GM12878 (cell line): ENCODE results near the gene PML. TPM values are rescaled to one million over a fixed set of nuclear protein-coding genes. Genes with fewer than 3 reads are reported as not detected.

Experiments
- ATAC-seq: fragments of 200-7000 bp; cut with Tn5 transposase; 3 replicates; pipeline ENCODE4 v1.9.1; 2020; ENCODE audit warnings: mild to moderate bottlenecking, moderate library complexity
- BruUV-seq: library from RNA; stranded (reverse); fragments of 400-500 nt; replicated peaks from 2 replicates; lab custom pipeline; 2021; lab: Mats Ljungman, UMichigan
- CTCF ChIA-PET: fragments of 300-600 bp; sonication (Branson Sonifier 250); formaldehyde crosslinking; extraction: SDS; loops from one replicate; lab custom pipeline; 2021; ENCODE audit warnings: inconsistent platforms; lab: Yijun Ruan, JAX
- POLR2A ChIA-PET: fragments of 350-600 bp; formaldehyde crosslinking; extraction: SDS; loops from one replicate; lab custom pipeline; 2021; ENCODE audit warnings: inconsistent platforms; lab: Charles Lee
- RAD21 ChIA-PET: fragments of 300-600 bp; sonication (Branson Sonifier 250); formaldehyde crosslinking; loops from one replicate; lab custom pipeline; 2023; ENCODE audit warnings: antibody characterized with exemption; ENCODE audit not compliant: unreplicated experiment; lab: Charles Lee
- SMC1A ChIA-PET: fragments of 300-600 bp; sonication (Branson Sonifier 250); formaldehyde crosslinking; loops from one replicate; lab custom pipeline; 2023; ENCODE audit not compliant: unreplicated experiment, uncharacterized antibody; lab: Charles Lee
- DNase-seq: peaks from one replicate; pipeline ENCODE4 v3.0.0-alpha.2; 2011; ENCODE audit warnings: low read depth, low spot score
- FAIRE-seq: peaks from 3 replicates; lab custom pipeline; 2011; peaks lifted over from hg19 to GRCh38; lab: Jason Lieb, UNC
- H2AFZ ChIP-seq: 2 replicates; pipeline ENCODE4 v1.6.0; 2011; ENCODE audit warnings: low read depth, low read length, control low read depth; ENCODE audit not compliant: control insufficient read depth
- H3K27ac ChIP-seq: 2 replicates; pipeline ENCODE4 v1.5.1; 2011; ENCODE audit warnings: control low read depth; ENCODE audit not compliant: control insufficient read depth, insufficient read depth
- H3K27me3 ChIP-seq, 2 experiments: replicated peaks in 1 of 2; 2 replicates each; pipeline versions ENCODE4 v1.6.0 to v1.6.1; 2011; ENCODE audit warnings: low read length in 1 of 2; ENCODE audit not compliant: control insufficient read depth in 2 of 2, insufficient read depth in 2 of 2
- H3K36me3 ChIP-seq, 2 experiments: 2 replicates each; pipeline ENCODE4 v1.5.1; 2011; ENCODE audit warnings: low read length in 1 of 2; ENCODE audit not compliant: control insufficient read depth in 2 of 2, insufficient read depth in 2 of 2
- H3K4me1 ChIP-seq: 2 replicates; pipeline ENCODE4 v1.6.1; 2011; ENCODE audit warnings: mild to moderate bottlenecking, low read length, moderate library complexity, mixed read lengths; ENCODE audit not compliant: control insufficient read depth, insufficient read depth
- H3K4me2 ChIP-seq: 2 replicates; pipeline ENCODE4 v1.6.0; 2011; ENCODE audit warnings: control low read depth; ENCODE audit not compliant: control insufficient read depth, insufficient read depth
- H3K4me3 ChIP-seq: fragments of 200-600 bp; sonication (generic); 2 replicates; pipeline ENCODE4 v1.5.1; 2016
- H3K79me2 ChIP-seq: 2 replicates; pipeline ENCODE4 v1.6.0; 2011; ENCODE audit warnings: low read length; ENCODE audit not compliant: control insufficient read depth, insufficient read depth
- H3K9ac ChIP-seq: 2 replicates; pipeline ENCODE4 v1.8.0; 2011; ENCODE audit warnings: low read length, control low read depth, mixed read lengths; ENCODE audit not compliant: control insufficient read depth, insufficient read depth
- H3K9me3 ChIP-seq: replicated peaks from 3 replicates; pipeline ENCODE4 v1.5.1; 2011; ENCODE audit warnings: mild to moderate bottlenecking, low read length; ENCODE audit not compliant: control insufficient read depth, insufficient read depth
- H4K20me1 ChIP-seq: 2 replicates; pipeline ENCODE4 v1.6.0; 2011; ENCODE audit not compliant: control insufficient read depth, insufficient read depth
- HDAC2 ChIP-seq: fragments of 200-600 bp; sonication (generic); IDR thresholded peaks from 2 replicates; pipeline ENCODE4 v1.6.1; 2017
- LARP7 ChIP-seq: fragments of 450-650 bp; IDR thresholded peaks from 2 replicates; pipeline ENCODE4 v1.6.1; 2017; ENCODE audit warnings: mild to moderate bottlenecking
- PAX5 ChIP-seq: IDR thresholded peaks from 2 replicates; pipeline ENCODE4 v1.6.1; 2011; ENCODE audit warnings: low read depth, low read length, borderline replicate concordance
- PAX8 ChIP-seq: fragments of 450-650 bp; IDR thresholded peaks from 2 replicates; pipeline ENCODE4 v1.6.1; 2017; ENCODE audit warnings: mild to moderate bottlenecking, moderate library complexity
- ZNF207 ChIP-seq: fragments of 450-650 bp; IDR thresholded peaks from 2 replicates; pipeline ENCODE4 v1.6.1; 2014; ENCODE audit warnings: antibody characterized with exemption, mild to moderate bottlenecking, borderline replicate concordance
- WGBS: methylation state at CpG from one replicate; pipeline ENCODE4 v1.1.6; 2016; ENCODE audit warnings: low lambda C conversion rate; ENCODE audit not compliant: insufficient replicate concordance, insufficient coverage; ENCODE audit errors: missing lambda C conversion rate; 5-methylcytosine and 5-hydroxymethylcytosine counted together
- in situ Hi-C: fragments of 300-500 bp; cut with MboI; formaldehyde crosslinking; loops from 9 replicates; pipeline ENCODE4 v1.14.3; 2018; ENCODE audit warnings: mixed read lengths
- intact Hi-C: fragments of 100-400 bp; cut with micrococcal nuclease; formaldehyde crosslinking; loops from one replicate; pipeline ENCODE4 v1.14.2; 2022; ENCODE audit not compliant: unreplicated experiment
- polyA plus RNA-seq, 11 experiments: library from polyadenylated mRNA; depleted of rRNA in 4 of 11; unstranded in 6 of 11; stranded (reverse) in 5 of 11; fragments of >200 nt; fragmentation: Nextera tagmentation in 4 of 11; fragmentation: Illumina TruSeq in 1 of 11; extraction: Ambion mirVana in 4 of 11; extraction: Trizol in 1 of 11; gene quantifications; 1 replicate in 1 of 11; 2 replicates in 10 of 11; pipeline versions ENCODE4 v1.2.1 to v1.2.3, GENCODE V29; 2011 to 2016; ENCODE audit warnings: inconsistent platforms in 2 of 11, missing spikeins in 2 of 11, low read depth in 1 of 11
- total RNA-seq, 4 experiments: library from RNA; depleted of rRNA in 3 of 4; stranded (reverse); fragments of >200 nt in 3 of 4; fragmentation: Illumina TruSeq in 1 of 4; extraction: Trizol in 1 of 4; gene quantifications; 2 replicates each; pipeline versions ENCODE4 v1.2.1 to v1.2.3, GENCODE V29; 2013 to 2021
- TF ChIP-seq, protein P1 (sequence below): IDR thresholded peaks from 2 replicates; pipeline ENCODE4 v1.6.1; 2011; ENCODE audit warnings: low read depth, mild to moderate bottlenecking, low read length, moderate library complexity, borderline replicate concordance; ENCODE audit errors: extremely low read depth
- TF ChIP-seq, protein P2 (sequence below): IDR thresholded peaks from 2 replicates; pipeline ENCODE4 v1.6.1; 2012; ENCODE audit warnings: mild to moderate bottlenecking, low read depth, low read length

Gene PML
- total and polyA plus RNA-seq, 10 of the 15 experiments (the other 5 are each of a cell fraction or from before 2014, with no cell fraction given): 8.5 to 95.5 (median 30.8) TPM

DNA sequence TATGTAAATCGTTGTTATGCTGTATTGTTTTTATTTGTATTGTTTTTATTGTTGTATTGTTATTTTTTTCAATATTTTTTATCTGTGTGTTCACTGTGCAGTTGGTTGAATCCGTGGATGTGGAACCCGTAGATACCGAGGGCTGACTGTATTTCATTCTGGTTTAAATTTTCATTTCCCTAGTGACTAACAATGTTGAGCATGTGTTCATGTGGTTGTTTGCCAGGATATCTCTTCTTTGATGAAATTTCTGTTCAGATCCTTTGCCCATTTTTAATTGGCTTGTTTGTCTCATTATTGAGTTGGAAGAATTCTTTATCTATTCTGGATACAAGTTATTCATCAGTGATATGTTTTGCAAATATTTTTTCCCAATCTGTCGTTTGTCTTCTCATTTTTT lies 32.1 kb upstream of the PML start:
- TF ChIP-seq, protein P1, sequence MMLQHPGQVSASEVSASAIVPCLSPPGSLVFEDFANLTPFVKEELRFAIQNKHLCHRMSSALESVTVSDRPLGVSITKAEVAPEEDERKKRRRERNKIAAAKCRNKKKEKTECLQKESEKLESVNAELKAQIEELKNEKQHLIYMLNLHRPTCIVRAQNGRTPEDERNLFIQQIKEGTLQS: no peak
- TF ChIP-seq HDAC2 (no peak), PAX5 (no peak), LARP7 (no peak), PAX8 (no peak), ZNF207 (no peak)
- TF ChIP-seq, protein P2, sequence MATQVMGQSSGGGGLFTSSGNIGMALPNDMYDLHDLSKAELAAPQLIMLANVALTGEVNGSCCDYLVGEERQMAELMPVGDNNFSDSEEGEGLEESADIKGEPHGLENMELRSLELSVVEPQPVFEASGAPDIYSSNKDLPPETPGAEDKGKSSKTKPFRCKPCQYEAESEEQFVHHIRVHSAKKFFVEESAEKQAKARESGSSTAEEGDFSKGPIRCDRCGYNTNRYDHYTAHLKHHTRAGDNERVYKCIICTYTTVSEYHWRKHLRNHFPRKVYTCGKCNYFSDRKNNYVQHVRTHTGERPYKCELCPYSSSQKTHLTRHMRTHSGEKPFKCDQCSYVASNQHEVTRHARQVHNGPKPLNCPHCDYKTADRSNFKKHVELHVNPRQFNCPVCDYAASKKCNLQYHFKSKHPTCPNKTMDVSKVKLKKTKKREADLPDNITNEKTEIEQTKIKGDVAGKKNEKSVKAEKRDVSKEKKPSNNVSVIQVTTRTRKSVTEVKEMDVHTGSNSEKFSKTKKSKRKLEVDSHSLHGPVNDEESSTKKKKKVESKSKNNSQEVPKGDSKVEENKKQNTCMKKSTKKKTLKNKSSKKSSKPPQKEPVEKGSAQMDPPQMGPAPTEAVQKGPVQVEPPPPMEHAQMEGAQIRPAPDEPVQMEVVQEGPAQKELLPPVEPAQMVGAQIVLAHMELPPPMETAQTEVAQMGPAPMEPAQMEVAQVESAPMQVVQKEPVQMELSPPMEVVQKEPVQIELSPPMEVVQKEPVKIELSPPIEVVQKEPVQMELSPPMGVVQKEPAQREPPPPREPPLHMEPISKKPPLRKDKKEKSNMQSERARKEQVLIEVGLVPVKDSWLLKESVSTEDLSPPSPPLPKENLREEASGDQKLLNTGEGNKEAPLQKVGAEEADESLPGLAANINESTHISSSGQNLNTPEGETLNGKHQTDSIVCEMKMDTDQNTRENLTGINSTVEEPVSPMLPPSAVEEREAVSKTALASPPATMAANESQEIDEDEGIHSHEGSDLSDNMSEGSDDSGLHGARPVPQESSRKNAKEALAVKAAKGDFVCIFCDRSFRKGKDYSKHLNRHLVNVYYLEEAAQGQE: no peak
- no peaks in the 10 kb centered on the region for H3K27me3 ChIP-seq
- in situ Hi-C loops: loop anchor here (10.0 kb wide), 1 partner anchor 342 kb away; no protein-coding TSS in a partner anchor
- ATAC-seq (no peak), DNase-seq (no peak), FAIRE-seq (no peak)
- no peak overlapping the region for H2AFZ ChIP-seq
- BruUV-seq: no TSS peak
- H3K27ac ChIP-seq: no peak overlapping the region
- no peaks in the 10 kb centered on the region for H3K36me3 ChIP-seq
- H3K9me3 ChIP-seq: no peaks in the 10 kb centered on the region
- SMC1A ChIA-PET: no interaction called here
- H3K79me2 ChIP-seq: no peaks in the 10 kb centered on the region
- H4K20me1 ChIP-seq: no peaks in the 10 kb centered on the region
- RAD21 ChIA-PET: interaction anchor here (0.6 kb wide), 1 partner anchor 13 kb away, joined by 4 read pairs; no protein-coding TSS in a partner anchor
- H3K4me3 ChIP-seq: no peak overlapping the region
- CTCF ChIA-PET: interaction anchor here (2.0 kb wide), 1 partner anchor 11 kb away, joined by 11 read pairs; no protein-coding TSS in a partner anchor
- intact Hi-C loops: no loop called here
- H3K4me2 ChIP-seq: no peak overlapping the region
- POLR2A ChIA-PET: no interaction called here
- H3K4me1 ChIP-seq: peaks cover 22% of the 10 kb centered on the region
- no peak overlapping the region for H3K9ac ChIP-seq
- WGBS: 41% methylated on average over 5 of the region's 5 CpGs
